ENCODE measurements around the gene AKAP7.

AKAP7 gene

DNA sequence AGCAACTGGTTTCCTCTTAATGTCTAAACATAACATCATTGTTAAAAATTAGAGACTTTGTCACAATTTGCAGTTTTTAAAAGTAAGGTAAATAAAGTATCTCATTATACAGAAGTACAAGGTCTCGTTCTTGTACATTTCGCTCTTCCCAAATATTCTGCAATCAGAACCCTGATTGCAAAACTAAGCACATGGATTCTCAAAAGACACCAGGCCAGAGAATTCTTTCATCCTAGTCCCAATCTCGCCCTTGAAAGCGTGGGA, 355 bp upstream of the AKAP7 start:
- DNase-seq: no peak

DNA sequence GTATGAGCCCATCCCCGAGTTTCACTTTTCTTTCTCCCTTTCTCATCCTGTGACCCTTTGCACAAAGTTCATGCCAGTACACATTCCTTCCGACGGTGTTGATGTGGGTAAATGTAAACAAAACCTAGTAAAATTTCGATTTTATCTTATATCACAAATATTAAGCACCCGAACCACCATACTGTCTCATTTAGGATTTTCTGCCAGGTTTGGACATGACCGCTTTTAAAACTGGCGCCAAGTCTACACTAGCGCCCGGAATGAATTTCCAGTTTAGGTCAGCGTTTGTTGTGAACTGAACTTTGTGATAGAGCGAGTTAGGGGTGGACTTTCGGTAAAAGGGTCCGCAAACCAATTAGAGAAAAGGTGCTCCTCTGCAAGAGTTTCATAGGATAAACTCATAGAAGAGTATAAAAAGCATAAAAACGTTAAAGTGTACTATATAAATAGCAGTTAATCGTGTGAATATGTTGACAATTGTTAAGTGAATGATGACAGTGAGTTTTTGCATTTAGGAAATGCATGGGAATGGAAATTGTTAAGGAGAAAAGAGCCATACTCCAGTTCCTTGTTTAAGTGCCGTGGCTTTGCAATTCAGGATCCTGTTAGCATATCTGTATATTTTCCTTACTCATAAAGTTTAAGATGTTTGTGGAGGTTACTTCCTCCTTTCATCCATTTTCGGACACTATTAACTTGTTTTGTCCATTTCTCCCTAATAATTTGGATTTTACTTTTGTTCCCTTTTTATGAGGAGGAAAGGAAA, 937 bp downstream of the AKAP7 start:
- peak; percentile 51 for DNase-seq

DNA sequence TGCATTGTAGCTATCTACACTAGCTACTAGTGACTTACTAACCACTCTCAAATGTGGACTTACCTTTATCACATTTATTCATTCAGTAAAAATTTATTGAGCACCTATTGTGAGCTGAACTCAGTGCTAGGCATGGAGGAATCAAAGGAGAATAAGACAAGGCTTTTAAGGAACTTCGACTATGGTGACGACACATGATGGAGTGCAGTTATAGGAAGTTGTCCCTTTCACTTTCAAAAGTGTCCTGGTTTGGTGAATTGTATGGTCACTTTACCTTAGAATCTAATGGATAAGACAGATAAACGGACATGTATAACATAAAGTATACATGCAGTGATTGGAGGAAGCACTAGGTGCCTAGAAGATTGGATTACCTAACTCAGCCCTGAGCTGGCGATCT, 4.3 kb downstream of the AKAP7 start:
- DNase-seq: no peak

DNA sequence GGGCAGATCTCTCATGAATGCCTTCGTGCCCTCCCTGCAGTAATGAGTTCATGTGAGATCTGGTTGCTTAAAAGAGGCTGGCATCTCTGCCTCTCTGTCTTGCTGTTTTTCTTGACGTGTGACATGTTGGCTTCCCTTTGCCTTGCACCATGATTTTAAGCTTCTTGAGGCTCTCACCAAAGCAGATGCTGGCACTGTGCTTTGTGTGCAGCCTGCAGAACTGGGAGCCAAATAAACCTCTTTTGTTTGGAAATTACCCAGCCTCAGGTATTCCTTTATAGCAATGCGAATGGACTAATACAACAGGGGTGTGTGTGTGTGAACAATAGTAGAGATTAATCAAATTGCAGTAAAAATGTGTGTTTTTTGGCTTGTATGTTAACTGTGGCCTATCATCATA, 8.1 kb downstream of the AKAP7 start:
- no peak for DNase-seq

DNA sequence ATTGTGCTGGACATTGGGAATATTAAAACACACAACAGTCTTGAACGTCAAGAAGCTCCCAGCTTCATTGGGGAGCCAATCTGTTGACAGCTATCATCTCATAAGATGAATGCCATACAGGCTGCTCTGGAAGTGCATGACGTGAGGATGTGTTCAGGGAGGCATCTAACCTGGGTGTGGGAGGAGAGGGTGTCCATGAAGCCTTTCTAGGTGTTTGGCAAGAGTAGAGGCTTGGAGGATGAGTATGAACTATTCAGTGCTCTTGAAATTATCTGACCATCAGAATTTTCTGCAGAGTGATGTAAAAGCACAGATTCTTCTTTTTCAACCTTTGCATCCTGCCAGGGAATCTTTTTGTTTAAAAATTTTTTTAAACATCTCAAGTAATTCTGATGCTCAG, 11.6 kb downstream of the AKAP7 start:
- DNase-seq: no peak

DNA sequence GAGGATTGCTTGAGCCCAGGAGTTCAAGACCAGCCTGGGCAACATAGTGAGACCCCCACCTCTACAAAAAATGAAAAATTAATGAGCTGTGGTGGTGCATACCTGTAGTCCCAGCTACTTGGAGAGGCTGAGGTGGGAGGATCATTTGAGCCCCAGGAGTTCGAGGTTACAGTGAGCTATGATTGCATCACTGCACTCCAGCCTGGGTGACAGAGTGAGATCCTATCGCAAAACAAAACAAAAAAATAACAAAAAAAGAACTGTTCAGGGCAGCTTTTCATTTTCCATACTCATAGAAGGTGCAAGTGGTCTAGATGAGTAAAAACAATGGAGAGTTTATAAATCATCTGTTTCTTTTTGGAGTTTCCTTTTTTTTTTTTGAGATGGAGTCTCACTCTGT, 21.1 kb downstream of the AKAP7 start:
- DNase-seq: no peak

DNA sequence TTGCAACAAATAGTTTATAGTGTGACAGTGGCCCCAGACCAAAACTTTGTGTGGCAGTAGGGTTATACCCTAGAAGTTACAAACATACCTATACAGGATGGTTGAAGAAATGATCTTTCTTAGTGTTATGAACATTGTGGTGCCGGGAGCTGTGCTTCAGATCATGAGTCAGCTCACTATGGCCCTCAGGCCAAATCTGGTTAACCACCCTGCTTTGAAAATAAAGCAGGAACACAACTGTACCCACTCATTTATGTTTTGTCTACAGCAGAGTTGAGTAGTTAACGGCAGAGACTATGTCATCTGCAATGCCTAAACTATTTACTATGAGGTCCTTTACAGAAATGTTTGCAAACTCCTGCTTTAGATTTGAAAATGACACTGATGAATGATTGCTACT, 24.3 kb downstream of the AKAP7 start:
- no peak for DNase-seq

DNA sequence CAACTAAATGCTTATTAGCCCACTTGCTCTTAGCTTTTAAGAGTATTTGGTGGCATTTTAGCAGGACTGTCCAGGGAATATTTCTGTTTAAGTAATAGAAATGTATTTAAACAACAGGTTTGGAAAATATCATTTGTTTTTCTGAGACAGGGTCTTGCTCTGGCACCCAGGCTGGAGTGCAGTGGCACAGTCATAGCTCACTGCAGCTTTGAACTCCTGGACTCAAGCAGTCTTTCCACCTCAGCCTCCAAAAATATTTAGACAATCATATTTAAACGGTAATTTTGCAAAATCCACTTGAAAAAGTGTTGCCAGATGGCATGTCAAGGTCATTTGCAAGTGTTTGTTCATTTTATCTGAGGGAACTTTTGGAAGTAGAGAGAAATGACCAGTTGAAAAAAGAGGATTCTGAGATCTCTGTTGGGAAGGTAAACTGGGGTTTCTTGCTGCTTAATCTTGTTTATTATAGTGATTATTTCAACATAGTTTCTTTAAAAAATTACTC, 25.0 kb downstream of the AKAP7 start:
- DNase-seq: no peak

DNA sequence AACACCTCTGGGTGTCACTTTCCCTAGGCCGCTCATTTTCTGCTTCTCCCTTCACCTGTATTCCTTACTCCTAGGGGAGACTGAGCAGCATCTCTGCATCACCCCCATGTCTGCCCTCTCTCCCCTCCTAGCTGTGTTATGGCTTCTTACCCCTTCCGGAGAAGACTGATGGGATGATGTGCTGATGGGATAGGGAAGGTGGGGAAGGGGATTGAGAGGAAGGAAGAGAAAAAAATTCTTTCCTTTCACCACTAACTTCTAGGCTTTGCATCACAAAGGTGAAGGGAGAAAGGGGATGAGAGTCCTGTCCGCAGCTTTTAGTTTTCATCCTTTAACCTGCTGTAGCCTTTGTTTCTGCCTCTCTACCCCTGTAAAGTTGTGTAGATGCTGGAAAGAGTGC, 26.7 kb downstream of the AKAP7 start:
- DNase-seq: no peak

DNA sequence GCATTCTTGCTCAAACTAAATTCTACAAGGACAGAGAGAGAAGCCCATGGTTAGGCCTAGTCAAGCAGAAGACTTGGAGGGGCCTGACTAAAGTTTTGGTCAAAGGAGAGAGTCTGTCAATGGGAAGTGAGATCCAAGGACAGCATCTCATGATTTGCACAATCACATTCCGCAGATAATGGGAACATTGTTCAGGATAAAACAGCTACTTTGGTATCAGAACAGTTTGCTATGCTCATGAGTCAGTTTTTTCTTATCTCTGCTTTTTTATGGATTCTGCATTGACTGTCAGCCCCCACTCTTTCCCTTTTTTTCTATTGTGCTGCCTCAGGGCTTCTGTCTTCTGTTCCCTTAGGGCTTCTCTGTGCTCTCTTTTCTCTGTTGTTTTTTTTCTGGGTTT, 28.6 kb downstream of the AKAP7 start:
- DNase-seq: no peak

DNA sequence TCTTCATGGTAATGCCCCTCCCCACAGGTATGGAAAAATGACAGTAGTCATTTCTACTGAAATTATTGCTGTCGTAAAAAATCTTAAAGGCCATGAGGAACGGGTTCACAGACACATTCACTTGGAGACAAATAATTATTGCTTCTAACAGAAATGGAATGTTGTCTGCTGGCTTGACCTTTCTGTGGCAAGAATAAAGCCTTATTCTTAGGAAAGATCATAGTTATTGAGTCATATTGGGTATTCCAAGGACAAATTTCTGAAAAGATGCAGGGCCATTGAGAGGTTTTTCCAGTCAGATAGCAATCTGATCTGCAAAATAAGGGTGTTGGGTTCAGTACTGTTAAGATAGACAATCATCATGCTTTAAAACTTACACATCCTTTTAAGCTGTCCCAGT, 29.2 kb downstream of the AKAP7 start:
- no peak for DNase-seq

DNA sequence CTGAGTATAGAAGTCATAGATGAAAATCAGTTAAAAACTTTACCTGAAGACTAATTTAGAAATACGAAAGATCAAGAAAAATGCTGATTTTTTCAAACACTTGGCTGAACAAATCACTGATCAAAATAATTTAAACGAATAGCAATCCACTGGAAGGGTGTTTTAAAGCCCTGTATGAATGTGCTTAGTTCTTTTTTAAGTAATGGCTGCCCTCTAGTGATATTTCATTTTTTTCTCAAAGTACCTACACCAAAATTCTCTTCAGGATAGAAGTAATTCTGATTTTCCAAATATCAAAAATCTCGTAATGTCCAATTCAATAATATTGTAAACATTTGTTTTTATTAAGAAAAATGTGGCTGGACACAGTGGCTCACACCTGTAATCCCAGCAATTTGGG, 32.5 kb downstream of the AKAP7 start:
- DNase-seq: no peak

DNA sequence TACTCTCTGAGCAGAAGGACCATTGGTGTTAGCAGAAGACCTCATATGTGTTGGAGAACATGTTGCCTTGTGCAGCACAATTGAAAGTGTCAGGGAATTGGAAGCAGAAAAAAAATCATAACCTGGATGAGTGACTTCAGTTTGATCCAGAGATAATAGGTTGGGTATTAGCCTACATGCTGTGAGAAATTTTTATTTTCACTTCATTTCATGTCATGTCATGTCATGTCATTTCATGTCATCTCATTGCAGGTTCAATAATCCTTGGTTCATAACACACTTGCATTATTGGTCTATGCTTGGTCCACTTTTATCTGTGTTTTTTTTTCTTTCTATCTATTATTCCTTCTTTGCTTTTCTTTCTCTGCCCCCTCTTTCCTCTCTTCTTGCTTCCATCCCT, 34.3 kb downstream of the AKAP7 start:
- DNase-seq: no peak

DNA sequence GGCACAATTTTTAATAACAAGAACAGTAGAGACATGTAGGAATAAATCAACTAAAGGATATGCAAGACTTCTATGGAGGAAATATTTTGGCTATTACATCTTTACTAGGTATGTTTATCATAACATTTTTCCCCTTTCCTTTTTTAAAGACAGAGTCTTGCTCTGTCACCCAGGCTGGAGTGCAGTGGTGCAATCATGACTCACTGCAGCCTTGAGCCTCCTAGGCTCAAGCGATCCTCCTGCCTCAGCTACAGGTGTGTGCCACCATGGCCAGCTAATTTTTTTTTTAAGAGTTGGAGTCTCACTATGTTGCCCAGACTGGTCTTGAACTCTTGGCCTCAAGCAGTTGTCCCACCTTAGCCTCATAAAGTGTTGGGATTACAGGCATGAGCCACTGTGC, 37.0 kb downstream of the AKAP7 start:
- no peak for DNase-seq

DNA sequence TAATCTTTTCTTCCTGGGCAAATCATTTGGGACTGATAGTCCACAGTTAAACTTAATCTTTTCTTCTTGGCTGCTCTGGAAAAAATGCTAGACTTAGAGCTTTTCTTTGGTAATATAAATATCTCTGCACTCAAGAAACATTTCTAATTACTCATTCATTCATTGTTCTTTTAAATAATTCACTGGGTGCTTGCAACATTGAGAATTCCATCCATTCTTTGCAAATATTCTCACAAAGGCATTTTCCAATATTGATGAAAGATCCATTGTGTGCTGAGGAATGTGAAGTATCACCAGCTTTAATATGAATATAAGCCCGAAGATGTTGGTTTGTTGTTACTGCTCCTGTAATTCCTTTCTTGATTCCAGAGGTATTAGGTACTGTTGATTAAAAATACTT, 38.4 kb downstream of the AKAP7 start:
- no peak for DNase-seq

DNA sequence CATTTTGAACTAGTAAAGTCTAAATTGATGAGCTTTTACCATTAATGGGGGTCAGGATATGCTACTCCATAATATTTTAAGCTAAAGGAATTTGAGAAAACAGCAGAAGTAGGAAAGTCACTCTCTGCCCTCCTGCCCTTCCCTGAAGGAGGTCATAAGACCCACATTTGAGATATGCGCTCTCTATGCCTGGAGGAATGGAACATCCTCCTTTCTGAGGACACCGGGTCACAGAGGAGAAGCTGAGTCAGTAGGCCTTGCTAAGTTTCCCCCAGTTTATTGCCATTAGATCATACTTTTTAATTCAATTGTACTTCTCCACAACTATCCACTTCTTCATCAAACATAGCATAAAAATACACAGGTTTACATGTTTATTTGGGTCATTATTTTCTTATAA, 40.3 kb downstream of the AKAP7 start:
- no peak for DNase-seq

DNA sequence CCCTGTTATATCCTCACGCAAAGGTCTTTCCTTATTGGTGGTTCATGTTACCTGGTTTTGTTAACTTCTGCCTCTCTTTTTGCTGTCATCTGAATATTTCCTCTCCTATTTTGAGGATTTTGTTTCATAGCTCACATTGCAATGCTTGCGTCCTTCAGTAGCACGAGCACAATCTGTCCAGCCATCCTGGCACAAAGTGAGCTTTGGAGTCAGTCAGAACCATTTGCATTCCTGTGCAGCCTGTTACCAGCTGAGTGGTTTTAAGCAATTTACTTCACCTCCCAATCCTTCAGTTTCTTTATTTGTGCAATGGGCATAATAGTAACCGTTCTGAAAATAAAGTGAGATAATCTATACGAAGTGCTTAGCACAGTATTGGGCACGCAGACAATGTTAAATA, 42.7 kb downstream of the AKAP7 start:
- DNase-seq: no peak

DNA sequence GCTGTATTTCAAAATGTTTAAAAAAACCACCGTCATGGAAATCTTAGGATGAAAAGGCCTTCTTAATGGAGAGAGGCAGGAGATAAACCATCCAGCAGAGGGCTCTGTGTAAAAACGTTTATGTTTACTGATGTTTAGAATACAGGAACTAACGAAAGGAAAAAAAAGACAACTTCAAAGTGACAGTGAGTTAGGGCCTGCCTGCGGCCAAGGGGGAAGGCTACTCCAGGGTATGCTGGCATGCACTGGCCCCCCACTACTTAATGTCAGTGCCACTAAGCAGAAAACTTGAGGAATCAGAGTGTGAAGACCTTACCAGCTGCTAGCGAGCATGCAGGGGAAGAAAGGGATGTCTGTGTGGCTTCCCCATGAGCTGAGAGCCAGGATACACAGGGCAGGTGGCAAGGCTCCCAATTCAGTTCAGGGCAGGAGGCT, 47.7 kb downstream of the AKAP7 start:
- peak; percentile 48 for DNase-seq

DNA sequence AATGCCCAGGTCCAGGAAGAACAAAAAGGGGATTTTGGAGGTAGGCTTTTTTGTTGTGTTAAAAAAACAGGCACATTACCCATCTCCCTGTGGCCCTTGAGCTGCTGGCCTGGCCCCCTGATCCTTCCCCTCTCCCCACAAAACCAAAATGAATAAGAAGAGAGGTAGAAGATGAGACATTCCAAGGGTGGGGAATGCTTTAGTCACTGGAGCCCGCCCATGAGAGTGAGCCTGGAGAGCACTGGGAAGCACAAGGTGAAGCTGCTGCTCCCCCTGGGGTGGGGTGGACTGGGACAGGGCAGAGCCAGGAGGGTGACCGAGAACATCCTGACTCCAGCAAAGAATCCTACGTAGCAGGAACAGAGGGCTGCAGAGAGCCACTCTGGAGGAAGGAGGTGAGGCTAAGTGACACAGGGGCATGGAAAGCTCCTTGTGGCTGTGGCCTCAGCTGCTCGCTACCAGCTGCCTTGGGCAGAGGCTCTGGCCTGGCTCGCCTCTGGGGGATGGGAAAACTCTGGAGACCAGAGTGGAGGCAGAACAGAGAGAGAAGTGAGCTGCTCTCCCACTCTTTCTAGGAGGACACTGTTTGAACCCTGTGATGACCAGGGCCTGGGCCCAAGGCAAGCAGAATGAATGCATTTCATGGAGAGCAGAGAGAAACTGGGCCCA, 48.3 kb downstream of the AKAP7 start:
- no peak for DNase-seq

DNA sequence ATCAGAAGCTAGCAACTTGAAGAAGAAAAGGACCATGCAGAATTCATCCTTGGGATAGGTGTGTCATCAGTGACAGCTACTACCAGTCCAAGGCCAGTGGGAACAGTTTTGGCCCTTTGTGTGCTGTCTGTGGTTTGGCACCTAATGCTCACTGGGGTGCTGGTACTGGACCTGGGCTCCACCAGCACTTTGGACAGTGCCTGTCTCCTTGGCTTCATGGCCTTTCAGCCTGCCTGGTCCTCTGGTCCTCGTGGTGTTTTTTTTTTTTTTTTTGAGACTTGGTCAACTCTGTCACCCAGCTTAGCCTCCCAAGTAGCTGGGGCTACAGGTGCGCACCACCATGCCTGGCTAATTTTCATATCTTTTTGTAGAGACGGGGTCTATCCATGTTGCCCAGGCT, 56.3 kb downstream of the AKAP7 start:
- no peak for DNase-seq

DNA sequence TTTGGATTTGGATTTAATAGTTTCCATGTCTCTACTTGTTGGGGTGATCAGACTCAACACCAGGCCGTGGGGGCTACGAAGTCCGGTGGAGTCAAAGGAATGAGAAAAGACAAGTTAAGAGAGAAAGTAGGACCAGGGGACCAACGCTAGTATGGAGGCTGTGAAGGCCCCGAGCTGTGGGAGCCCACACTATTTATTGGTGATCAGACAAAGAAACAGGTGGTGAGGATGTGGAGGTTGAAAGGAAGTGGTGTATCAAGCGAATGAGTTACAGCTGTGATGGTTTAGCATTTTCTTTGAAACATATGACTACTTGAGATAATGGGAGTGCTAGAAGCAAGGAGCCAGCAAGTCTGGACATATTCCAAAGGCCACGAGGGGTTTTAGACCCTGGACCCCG, 62.4 kb downstream of the AKAP7 start:
- no peak for DNase-seq

DNA sequence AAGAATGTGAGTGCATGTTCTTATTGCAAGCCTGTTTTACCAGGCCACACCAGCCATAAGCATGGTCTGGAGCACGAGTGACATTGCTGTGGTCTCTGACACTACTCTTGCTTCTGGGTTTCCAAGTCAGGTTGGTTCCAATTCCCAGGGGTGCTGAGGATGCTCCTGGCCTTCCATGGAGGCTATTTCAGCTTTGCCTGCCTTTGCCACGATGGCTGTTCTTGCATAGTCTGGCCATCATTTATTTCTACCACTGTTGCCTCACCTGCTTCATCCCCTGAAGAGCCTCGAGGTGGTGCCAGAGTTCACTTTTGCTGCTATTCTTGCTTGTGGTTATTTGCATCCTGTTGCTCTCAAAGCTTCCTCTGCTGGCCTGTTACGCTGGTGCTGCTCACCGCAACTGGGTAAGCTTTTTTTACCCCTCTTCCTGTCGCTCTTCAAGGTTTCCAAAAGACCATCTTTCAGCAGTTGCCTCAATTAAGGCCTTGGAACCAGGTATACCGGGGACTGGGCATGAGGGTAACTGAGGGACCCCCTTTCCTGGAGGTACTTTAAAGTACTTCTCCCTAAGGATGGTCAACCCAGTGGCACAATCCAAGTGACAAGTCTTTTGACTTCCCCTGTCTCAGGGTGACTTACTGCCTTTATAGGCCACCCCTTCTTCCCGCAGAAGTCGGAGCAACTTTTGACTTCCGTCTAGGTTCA, 64.5 kb downstream of the AKAP7 start:
- peak; percentile 69 for DNase-seq

DNA sequence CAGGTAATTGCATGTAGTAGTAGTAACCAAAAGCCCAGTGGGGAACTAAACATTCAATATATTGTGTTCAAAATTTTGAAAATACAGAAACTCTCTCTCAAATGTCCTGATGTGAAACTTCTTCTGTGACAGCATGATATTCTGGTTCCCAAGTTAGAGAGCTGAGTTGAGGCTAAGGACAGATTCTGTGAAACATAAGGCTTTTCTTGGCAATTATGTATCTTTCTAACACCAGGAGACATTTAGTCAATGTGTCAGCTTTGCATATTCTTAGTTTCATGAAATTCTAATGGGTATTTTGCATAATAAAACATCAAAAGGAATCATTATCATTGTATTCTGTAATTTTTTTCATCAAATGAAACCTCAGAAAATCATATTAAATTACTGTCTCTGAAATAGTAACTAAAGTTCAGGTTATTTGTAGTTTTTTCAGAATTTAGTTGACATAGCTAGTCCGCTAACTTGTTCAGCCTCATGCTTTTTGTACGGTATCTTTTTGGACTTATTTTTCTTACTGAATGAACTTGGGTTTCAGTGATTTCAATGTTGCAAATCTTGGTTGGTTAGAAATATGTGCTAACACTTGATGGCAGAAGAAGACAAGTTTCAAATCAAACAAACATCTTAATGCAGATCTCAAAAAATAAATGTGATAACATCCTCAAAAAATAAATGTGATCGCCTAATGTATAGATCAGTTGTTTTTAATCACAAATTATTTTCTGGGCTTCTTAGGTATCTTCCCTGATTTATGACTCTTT, 70.4 kb downstream of the AKAP7 start:
- DNase-seq: no peak

Data from hematopoietic multipotent progenitor cell treated with erythropoietin and hydrocortisone succinate and interleukin-3 and kit ligand, for 8 days (in vitro differentiated cells).